ENCODE measurements around the gene CAMTA1.

Gene CAMTA1

GRCh38 chr1:6989212-6990159, 204.2 kb downstream of the CAMTA1 start:
- Histone ChIP-seq H3K4me1 (ENCODE audit: control insufficient read depth in 1 of 2, insufficient read depth in 2 of 2, low read length in 2 of 2) (no peaks in the 10 kb centered on the region), H3K9me3 (ENCODE audit: control insufficient read depth in 1 of 2, low read length in 2 of 2) (peaks cover 0 to 8% of the 10 kb centered on the region in 2 donors), H3K27ac (ENCODE audit: low read length) (no peak overlapping the region), H3K4me3 (ENCODE audit: low read depth in 1 of 2, low read length in 2 of 2) (no peak overlapping the region), H3K36me3 (ENCODE audit: control insufficient read depth in 1 of 2, insufficient read depth in 2 of 2, low read length in 2 of 2) (no peaks in the 10 kb centered on the region), H3K27me3 (ENCODE audit: low read depth, low read length) (no peaks in the 10 kb centered on the region)

DNA sequence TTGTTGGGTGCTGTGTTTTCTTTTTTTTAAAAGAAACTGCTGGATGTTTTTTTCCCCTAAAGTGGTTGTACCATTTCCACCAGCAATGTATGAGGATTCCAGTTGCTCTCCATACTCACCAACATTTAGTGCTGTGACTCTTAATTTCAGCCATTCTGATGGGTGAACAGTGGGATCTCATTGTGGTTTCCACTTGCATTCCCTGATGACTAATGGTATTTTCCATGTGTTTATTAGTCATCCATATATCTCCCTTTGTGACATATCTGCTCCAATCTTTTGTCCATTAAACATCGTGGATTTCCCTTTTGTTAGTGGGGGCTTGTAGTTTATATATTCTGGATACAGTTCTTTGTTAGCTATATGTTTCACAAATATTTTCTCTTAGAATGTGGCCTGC, 206.0 kb downstream of the CAMTA1 start:
- no peak overlapping the region for H3K4me3 ChIP-seq (ENCODE audit: low read depth in 1 of 2, low read length in 2 of 2)
- no peaks in the 10 kb centered on the region for H3K36me3 ChIP-seq (ENCODE audit: control insufficient read depth in 1 of 2, insufficient read depth in 2 of 2, low read length in 2 of 2)
- no peak overlapping the region for H3K27ac ChIP-seq (ENCODE audit: low read length)
- peaks cover 0 to 8% of the 10 kb centered on the region in 2 donors for H3K9me3 ChIP-seq (ENCODE audit: control insufficient read depth in 1 of 2, low read length in 2 of 2)
- H3K27me3 ChIP-seq (ENCODE audit: low read depth, low read length), result no peaks in the 10 kb centered on the region
- no peaks in the 10 kb centered on the region for H3K4me1 ChIP-seq (ENCODE audit: control insufficient read depth in 1 of 2, insufficient read depth in 2 of 2, low read length in 2 of 2)

DNA sequence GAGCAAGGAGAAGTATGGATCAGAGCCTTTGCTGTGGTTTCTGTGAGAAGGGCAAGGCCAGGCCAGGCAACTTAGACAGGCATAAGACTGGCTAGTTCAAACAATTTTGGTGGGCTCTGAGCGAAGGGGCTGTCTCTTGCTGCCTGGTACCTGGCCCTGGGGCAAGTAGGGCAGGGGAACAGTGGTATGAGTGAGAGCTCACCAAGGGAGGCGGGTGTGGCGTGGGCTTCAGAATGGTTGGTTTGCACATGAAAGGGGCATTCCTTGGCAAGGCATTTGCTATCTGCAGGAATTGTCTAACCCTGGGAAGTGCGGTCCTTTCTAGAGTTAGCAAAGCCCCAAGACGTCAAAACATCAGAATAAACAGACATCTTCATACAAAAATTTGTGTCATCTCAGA, 210.5 kb downstream of the CAMTA1 start:
- no peak overlapping the region for H3K27ac ChIP-seq (ENCODE audit: low read length)
- H3K4me3 ChIP-seq (ENCODE audit: low read depth in 1 of 2, low read length in 2 of 2), result no peak overlapping the region
- peaks cover 0 to 3% of the 10 kb centered on the region in 2 donors for H3K9me3 ChIP-seq (ENCODE audit: control insufficient read depth in 1 of 2, low read length in 2 of 2)
- H3K4me1 ChIP-seq (ENCODE audit: control insufficient read depth in 1 of 2, insufficient read depth in 2 of 2, low read length in 2 of 2), result no peaks in the 10 kb centered on the region
- H3K36me3 ChIP-seq (ENCODE audit: control insufficient read depth in 1 of 2, insufficient read depth in 2 of 2, low read length in 2 of 2), result no peaks in the 10 kb centered on the region
- H3K27me3 ChIP-seq (ENCODE audit: low read depth, low read length), result no peaks in the 10 kb centered on the region

- Histone ChIP-seq H3K4me1 (ENCODE audit: control insufficient read depth in 1 of 2, insufficient read depth in 2 of 2, low read length in 2 of 2) (no peaks in the 10 kb centered on the region), H3K4me3 (ENCODE audit: low read depth in 1 of 2, low read length in 2 of 2) (no peak overlapping the region), H3K36me3 (ENCODE audit: control insufficient read depth in 1 of 2, insufficient read depth in 2 of 2, low read length in 2 of 2) (no peaks in the 10 kb centered on the region), H3K27me3 (ENCODE audit: low read depth, low read length) (no peaks in the 10 kb centered on the region), H3K9me3 (ENCODE audit: control insufficient read depth in 1 of 2, low read length in 2 of 2) (peaks cover 0 to 3% of the 10 kb centered on the region in 2 donors), H3K27ac (ENCODE audit: low read length) (no peak overlapping the region)
Observed at GRCh38 chr1:6996371-6996770, 211.1 kb downstream of the CAMTA1 start.

GRCh38 chr1:6996866-6997265, 211.6 kb downstream of the CAMTA1 start:
- Histone ChIP-seq H3K4me1 (ENCODE audit: control insufficient read depth in 1 of 2, insufficient read depth in 2 of 2, low read length in 2 of 2) (no peaks in the 10 kb centered on the region), H3K27me3 (ENCODE audit: low read depth, low read length) (no peaks in the 10 kb centered on the region), H3K9me3 (ENCODE audit: control insufficient read depth in 1 of 2, low read length in 2 of 2) (peaks cover 0 to 3% of the 10 kb centered on the region in 2 donors)

GRCh38 chr1:6998267-6998666, 213.0 kb downstream of the CAMTA1 start:
- Histone ChIP-seq H3K4me1 (ENCODE audit: control insufficient read depth in 1 of 2, insufficient read depth in 2 of 2, low read length in 2 of 2) (no peaks in the 10 kb centered on the region), H3K27me3 (ENCODE audit: low read depth, low read length) (no peaks in the 10 kb centered on the region), H3K4me3 (ENCODE audit: low read depth in 1 of 2, low read length in 2 of 2) (no peak overlapping the region), H3K9me3 (ENCODE audit: control insufficient read depth in 1 of 2, low read length in 2 of 2) (peaks cover 0 to 3% of the 10 kb centered on the region in 2 donors), H3K27ac (ENCODE audit: low read length) (no peak overlapping the region), H3K36me3 (ENCODE audit: control insufficient read depth in 1 of 2, insufficient read depth in 2 of 2, low read length in 2 of 2) (no peaks in the 10 kb centered on the region)

More at GRCh38 chr1:6996866-6997265, 211.6 kb downstream of the CAMTA1 start:
- no peak overlapping the region for H3K4me3 ChIP-seq (ENCODE audit: low read depth in 1 of 2, low read length in 2 of 2)
- H3K36me3 ChIP-seq (ENCODE audit: control insufficient read depth in 1 of 2, insufficient read depth in 2 of 2, low read length in 2 of 2), result no peaks in the 10 kb centered on the region
- H3K27ac ChIP-seq (ENCODE audit: low read length), result no peak overlapping the region

DNA sequence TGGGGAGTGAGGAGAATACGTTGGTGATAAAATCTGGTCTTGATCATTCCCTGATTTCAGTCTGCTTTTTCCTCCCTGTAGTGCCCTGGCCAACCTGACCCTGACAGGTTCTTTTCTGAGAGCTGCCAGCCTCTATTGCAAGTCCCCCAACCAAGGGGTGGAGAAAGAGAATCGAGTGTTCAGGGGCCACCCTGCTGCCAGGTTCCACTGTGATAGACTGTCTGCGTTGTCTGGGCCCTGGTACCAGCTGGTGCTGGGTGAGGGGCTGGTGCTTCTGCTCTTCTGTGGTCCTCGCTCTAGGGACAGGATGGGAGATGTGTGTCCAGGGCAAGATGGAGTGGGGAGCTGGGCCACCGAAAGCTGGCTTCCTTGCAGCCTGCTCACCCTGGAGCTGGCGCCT, 214.6 kb downstream of the CAMTA1 start:
- H3K27me3 ChIP-seq (ENCODE audit: low read depth, low read length), result no peaks in the 10 kb centered on the region
- H3K27ac ChIP-seq (ENCODE audit: low read length), result no peak overlapping the region
- H3K4me3 ChIP-seq (ENCODE audit: low read depth in 1 of 2, low read length in 2 of 2), result no peak overlapping the region
- no peaks in the 10 kb centered on the region for H3K36me3 ChIP-seq (ENCODE audit: control insufficient read depth in 1 of 2, insufficient read depth in 2 of 2, low read length in 2 of 2)
- H3K9me3 ChIP-seq (ENCODE audit: control insufficient read depth in 1 of 2, low read length in 2 of 2), result no peaks in the 10 kb centered on the region
- H3K4me1 ChIP-seq (ENCODE audit: control insufficient read depth in 1 of 2, insufficient read depth in 2 of 2, low read length in 2 of 2), result no peaks in the 10 kb centered on the region

DNA sequence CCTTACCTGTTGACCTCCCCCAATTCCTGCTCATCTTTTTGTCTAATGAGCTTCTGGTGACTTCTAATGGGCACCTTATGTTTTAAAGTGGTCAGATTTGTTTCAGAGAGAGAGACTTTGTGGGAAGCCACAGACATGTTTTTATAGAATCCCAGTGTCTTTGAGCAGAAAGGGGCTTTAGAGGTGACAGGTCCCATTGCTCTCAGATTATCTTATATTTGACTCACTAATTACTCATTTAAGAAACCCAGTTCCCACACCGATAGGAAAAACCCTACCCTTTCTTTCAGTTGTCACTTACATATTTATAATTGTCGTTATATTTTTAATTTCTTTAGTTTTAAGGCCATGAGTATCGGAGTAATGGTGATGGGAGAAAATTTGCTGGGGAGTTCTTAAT, 215.5 kb downstream of the CAMTA1 start:
- H3K27me3 ChIP-seq (ENCODE audit: low read depth, low read length), result no peaks in the 10 kb centered on the region
- no peak overlapping the region for H3K4me3 ChIP-seq (ENCODE audit: low read depth in 1 of 2, low read length in 2 of 2)
- no peak overlapping the region for H3K27ac ChIP-seq (ENCODE audit: low read length)
- no peaks in the 10 kb centered on the region for H3K4me1 ChIP-seq (ENCODE audit: control insufficient read depth in 1 of 2, insufficient read depth in 2 of 2, low read length in 2 of 2)
- H3K36me3 ChIP-seq (ENCODE audit: control insufficient read depth in 1 of 2, insufficient read depth in 2 of 2, low read length in 2 of 2), result no peaks in the 10 kb centered on the region
- H3K9me3 ChIP-seq (ENCODE audit: control insufficient read depth in 1 of 2, low read length in 2 of 2), result no peaks in the 10 kb centered on the region

DNA sequence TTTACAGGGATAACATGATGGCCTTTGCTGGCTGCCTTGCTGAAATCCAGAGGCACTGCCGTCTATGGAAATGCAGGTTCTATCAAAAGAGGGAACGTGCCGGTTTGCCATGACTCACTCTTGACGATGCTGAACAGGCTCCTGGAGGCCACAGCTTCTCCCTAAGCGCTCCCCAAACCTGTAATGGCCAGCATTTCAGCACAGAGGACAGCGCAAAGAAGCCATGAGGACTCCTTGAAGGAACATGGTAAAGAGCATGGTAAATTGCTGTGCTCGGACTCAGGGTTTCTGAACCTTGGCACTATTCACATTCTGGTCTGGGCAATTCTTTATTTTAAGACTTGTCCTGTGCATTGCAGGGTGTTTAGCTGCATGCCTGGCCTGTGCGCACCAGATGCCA, 217.5 kb downstream of the CAMTA1 start:
- H3K27me3 ChIP-seq (ENCODE audit: low read depth, low read length), result no peaks in the 10 kb centered on the region
- H3K4me3 ChIP-seq (ENCODE audit: low read depth in 1 of 2, low read length in 2 of 2), result no peak overlapping the region
- H3K9me3 ChIP-seq (ENCODE audit: control insufficient read depth in 1 of 2, low read length in 2 of 2), result no peaks in the 10 kb centered on the region
- H3K36me3 ChIP-seq (ENCODE audit: control insufficient read depth in 1 of 2, insufficient read depth in 2 of 2, low read length in 2 of 2), result no peaks in the 10 kb centered on the region
- no peak overlapping the region for H3K27ac ChIP-seq (ENCODE audit: low read length)
- H3K4me1 ChIP-seq (ENCODE audit: control insufficient read depth in 1 of 2, insufficient read depth in 2 of 2, low read length in 2 of 2), result no peaks in the 10 kb centered on the region

- H3K27me3 ChIP-seq (ENCODE audit: low read depth, low read length), result no peaks in the 10 kb centered on the region
- no peak overlapping the region for H3K27ac ChIP-seq (ENCODE audit: low read length)
- no peaks in the 10 kb centered on the region for H3K4me1 ChIP-seq (ENCODE audit: control insufficient read depth in 1 of 2, insufficient read depth in 2 of 2, low read length in 2 of 2)
- no peak overlapping the region for H3K4me3 ChIP-seq (ENCODE audit: low read depth in 1 of 2, low read length in 2 of 2)
- no peaks in the 10 kb centered on the region for H3K36me3 ChIP-seq (ENCODE audit: control insufficient read depth in 1 of 2, insufficient read depth in 2 of 2, low read length in 2 of 2)
- no peaks in the 10 kb centered on the region for H3K9me3 ChIP-seq (ENCODE audit: control insufficient read depth in 1 of 2, low read length in 2 of 2)
Observed at GRCh38 chr1:7003676-7004075, 218.4 kb downstream of the CAMTA1 start.

DNA sequence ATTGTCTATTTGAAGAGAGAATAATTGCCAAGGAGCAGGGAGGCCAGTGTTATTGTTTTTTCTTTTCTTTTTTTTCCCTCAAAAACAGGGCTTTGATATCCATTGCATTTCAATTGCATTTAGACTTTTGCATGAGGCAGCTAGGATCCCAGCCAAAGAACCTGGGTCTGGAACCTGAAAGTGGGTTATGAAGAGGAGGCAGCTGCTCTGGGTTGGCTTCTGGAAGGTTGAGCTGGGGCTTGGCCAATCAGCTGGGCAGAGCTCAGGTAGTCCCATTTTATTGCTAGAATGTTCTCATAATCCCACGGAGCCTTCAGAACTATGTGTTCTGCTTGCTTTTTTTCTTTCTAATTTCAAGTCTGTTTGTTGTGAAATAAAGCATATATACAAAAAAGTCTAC, 218.9 kb downstream of the CAMTA1 start:
- H3K4me1 ChIP-seq (ENCODE audit: control insufficient read depth in 1 of 2, insufficient read depth in 2 of 2, low read length in 2 of 2), result no peaks in the 10 kb centered on the region
- no peaks in the 10 kb centered on the region for H3K36me3 ChIP-seq (ENCODE audit: control insufficient read depth in 1 of 2, insufficient read depth in 2 of 2, low read length in 2 of 2)
- no peaks in the 10 kb centered on the region for H3K9me3 ChIP-seq (ENCODE audit: control insufficient read depth in 1 of 2, low read length in 2 of 2)
- no peak overlapping the region for H3K4me3 ChIP-seq (ENCODE audit: low read depth in 1 of 2, low read length in 2 of 2)
- no peaks in the 10 kb centered on the region for H3K27me3 ChIP-seq (ENCODE audit: low read depth, low read length)
- H3K27ac ChIP-seq (ENCODE audit: low read length), result no peak overlapping the region

GRCh38 chr1:7005762-7006161, 220.5 kb downstream of the CAMTA1 start:
- Histone ChIP-seq H3K9me3 (ENCODE audit: control insufficient read depth in 1 of 2, low read length in 2 of 2) (no peaks in the 10 kb centered on the region), H3K27me3 (ENCODE audit: low read depth, low read length) (no peaks in the 10 kb centered on the region), H3K4me1 (ENCODE audit: control insufficient read depth in 1 of 2, insufficient read depth in 2 of 2, low read length in 2 of 2) (no peaks in the 10 kb centered on the region), H3K27ac (ENCODE audit: low read length) (no peak overlapping the region), H3K4me3 (ENCODE audit: low read depth in 1 of 2, low read length in 2 of 2) (no peak overlapping the region), H3K36me3 (ENCODE audit: control insufficient read depth in 1 of 2, insufficient read depth in 2 of 2, low read length in 2 of 2) (no peaks in the 10 kb centered on the region)

Data from muscle layer of duodenum (tissue), 2 donors.